ENCODE measurements around the gene PARD6A. TPM values are rescaled to one million over a fixed set of nuclear protein-coding genes. Genes with fewer than 3 reads are reported as not detected.
"Not testable (repeated sequence)": the region's sequence is repeated elsewhere in the genome, so short reads cannot be mapped to it uniquely, and the experiment has no call there.

Gene PARD6A
- total and polyA plus RNA-seq, 4 experiments from 2014 or later = 7.4 to 26.5 (median 13.3) TPM

GRCh38 chr16:67679935-67680897 lies 19.5 kb downstream of the PARD6A start:
- Mint-ChIP-seq H3K27ac (peak overlapping the region in 4 of 7 donors; percentile 14 to 76 (median 24)), H3K4me3 (no peak overlapping the region), H3K27me3 (no peaks in the 10 kb centered on the region), H3K36me3 (peaks cover 7 to 22% of the 10 kb centered on the region in 2 donors), H3K9me3 (no peaks in the 10 kb centered on the region), H3K4me1 (peaks cover 11 to 24% (median 14%) of the 10 kb centered on the region in 4 donors)
- CTCF ChIA-PET (ENCODE audit: partially characterized antibody) = interaction anchor here (0.6 to 3.3 kb wide), 5 partner anchors 7 to 159 kb away, joined by 3 to 20 read pairs (median 3); no protein-coding TSS in a partner anchor
- POLR2A ChIA-PET (ENCODE audit: partially characterized antibody) = interaction anchor here (1.1 to 2.1 kb wide), 2 partner anchors 17 to 118 kb away, joined by 3 to 6 read pairs; partner anchors contain the start of gene CTCF
- Histone ChIP-seq H3K4me1 (ENCODE audit: insufficient read depth, low read length) (peaks cover 9% of the 10 kb centered on the region), H3K4me3 (ENCODE audit: low read length in 2 of 2) (no peak overlapping the region), H3K27ac (ENCODE audit: low read depth, low read length) (no peak overlapping the region), H3K27me3 (ENCODE audit: insufficient read depth, low read length) (no peaks in the 10 kb centered on the region), H3K9me3 (ENCODE audit: control insufficient read depth in 1 of 2, low read length in 2 of 2) (no peaks in the 10 kb centered on the region), H3K36me3 (ENCODE audit: insufficient read depth, low read length) (peaks cover 3% of the 10 kb centered on the region)
- intact Hi-C loops (cut with micrococcal nuclease) = no loop called here
- no peak for DNase-seq

- CTCF ChIA-PET (ENCODE audit: partially characterized antibody) = interaction anchor here (0.8 to 3.3 kb wide), 2 partner anchors 10 to 162 kb away, joined by 3 to 20 read pairs; no protein-coding TSS in a partner anchor
- Mint-ChIP-seq H3K27ac (peak overlapping the region in 6 of 7 donors; percentile 35 to 84 (median 75)), H3K36me3 (peaks cover 7 to 24% of the 10 kb centered on the region in 2 donors)
Measured at GRCh38 chr16:67683767-67684166, 23.0 kb downstream of the PARD6A start.

GRCh38 chr16:67685388-67686112 lies 24.8 kb downstream of the PARD6A start:
- Histone ChIP-seq H3K4me1 (ENCODE audit: insufficient read depth, low read length) (peaks cover 19% of the 10 kb centered on the region), H3K27ac (ENCODE audit: low read depth, low read length) (peak overlapping the region; percentile 18), H3K27me3 (ENCODE audit: insufficient read depth, low read length) (no peaks in the 10 kb centered on the region), H3K36me3 (ENCODE audit: insufficient read depth, low read length) (peaks cover 3% of the 10 kb centered on the region), H3K4me3 (ENCODE audit: low read length in 2 of 2) (peak overlapping the region in 1 of 2 donors; percentile 18), H3K9me3 (ENCODE audit: control insufficient read depth in 1 of 2, low read length in 2 of 2) (no peaks in the 10 kb centered on the region)
- Mint-ChIP-seq H3K27me3 (no peaks in the 10 kb centered on the region), H3K27ac (peak overlapping the region; percentile 79 to 92 (median 91)), H3K36me3 (peaks cover 7 to 22% of the 10 kb centered on the region in 2 donors), H3K4me1 (peaks cover 22 to 40% (median 29%) of the 10 kb centered on the region in 4 donors), H3K4me3 (peak overlapping the region in 7 of 8 donors; percentile 21 to 77 (median 65)), H3K9me3 (no peaks in the 10 kb centered on the region)
- DNase-seq = no peak
- CTCF ChIA-PET (ENCODE audit: partially characterized antibody) = interaction anchor here (0.9 to 1.0 kb wide), 2 partner anchors 13 to 164 kb away, joined by 4 to 6 read pairs; no protein-coding TSS in a partner anchor
- intact Hi-C loops (cut with micrococcal nuclease) = no loop called here
- POLR2A ChIA-PET (ENCODE audit: partially characterized antibody) = interaction anchor here (0.6 to 1.0 kb wide), 3 partner anchors 24 to 391 kb away, joined by 3 to 4 read pairs (median 3); partner anchors contain the start of genes GFOD2 and PARD6A

More at GRCh38 chr16:67683767-67684166, 23.0 kb downstream of the PARD6A start:
- Histone ChIP-seq H3K4me1 (ENCODE audit: insufficient read depth, low read length) (peaks cover 19% of the 10 kb centered on the region), H3K27me3 (ENCODE audit: insufficient read depth, low read length) (no peaks in the 10 kb centered on the region), H3K36me3 (ENCODE audit: insufficient read depth, low read length) (peaks cover 3% of the 10 kb centered on the region), H3K27ac (ENCODE audit: low read depth, low read length) (no peak overlapping the region), H3K4me3 (ENCODE audit: low read length in 2 of 2) (no peak overlapping the region), H3K9me3 (ENCODE audit: control insufficient read depth in 1 of 2, low read length in 2 of 2) (no peaks in the 10 kb centered on the region)
- no peak for DNase-seq
- intact Hi-C loops (cut with micrococcal nuclease) = no loop called here
- POLR2A ChIA-PET (ENCODE audit: partially characterized antibody) = interaction anchor here (1.0 to 2.4 kb wide), 3 partner anchors 16 to 122 kb away, joined by 3 to 6 read pairs (median 4); partner anchors contain the start of gene CTCF
- Mint-ChIP-seq H3K4me3 (peak overlapping the region in 2 of 8 donors; percentile 1 to 26), H3K9me3 (no peaks in the 10 kb centered on the region), H3K27me3 (no peaks in the 10 kb centered on the region), H3K4me1 (peaks cover 20 to 40% (median 28%) of the 10 kb centered on the region in 4 donors)

GRCh38 chr16:67693517-67694285 lies 32.9 kb downstream of the PARD6A start:
- H3K27me3 Mint-ChIP-seq; H3K36me3 ChIP-seq (ENCODE audit: insufficient read depth, low read length); H3K4me3 ChIP-seq (ENCODE audit: low read length in 2 of 2); H3K9me3 Mint-ChIP-seq; CTCF ChIA-PET (ENCODE audit: partially characterized antibody); intact Hi-C loops (cut with micrococcal nuclease); H3K27me3 ChIP-seq (ENCODE audit: insufficient read depth, low read length); POLR2A ChIA-PET (ENCODE audit: partially characterized antibody); H3K27ac ChIP-seq (ENCODE audit: low read depth, low read length); H3K4me3 Mint-ChIP-seq; H3K9me3 ChIP-seq (ENCODE audit: control insufficient read depth in 1 of 2, low read length in 2 of 2); H3K4me1 ChIP-seq (ENCODE audit: insufficient read depth, low read length); H3K4me1 Mint-ChIP-seq; DNase-seq: not testable (repeated sequence)
- peaks cover 11 to 13% of the 10 kb centered on the region in 2 donors for H3K36me3 Mint-ChIP-seq
- H3K27ac Mint-ChIP-seq = peak overlapping the region in 4 of 7 donors; percentile 6 to 70 (median 58)

- intact Hi-C loops (cut with micrococcal nuclease) = no loop called here
- Mint-ChIP-seq H3K36me3 (peaks cover 12 to 14% of the 10 kb centered on the region in 2 donors), H3K4me1 (peaks cover 4 to 8% (median 6%) of the 10 kb centered on the region in 4 donors), H3K27ac (peak overlapping the region in 5 of 7 donors; percentile 23 to 70 (median 66)), H3K27me3 (no peaks in the 10 kb centered on the region), H3K9me3 (peaks cover 0 to 2% (median 0%) of the 10 kb centered on the region in 8 donors), H3K4me3 (no peak overlapping the region)
- H3K36me3 ChIP-seq (ENCODE audit: insufficient read depth, low read length) = no peaks in the 10 kb centered on the region
- H3K4me1 ChIP-seq (ENCODE audit: insufficient read depth, low read length) = no peaks in the 10 kb centered on the region
- H3K27me3 ChIP-seq (ENCODE audit: insufficient read depth, low read length) = no peaks in the 10 kb centered on the region
- CTCF ChIA-PET (ENCODE audit: partially characterized antibody) = no interaction called here
- no peak overlapping the region for H3K4me3 ChIP-seq (ENCODE audit: low read length in 2 of 2)
- POLR2A ChIA-PET (ENCODE audit: partially characterized antibody) = no interaction called here
- DNase-seq = no peak
- no peak overlapping the region for H3K27ac ChIP-seq (ENCODE audit: low read depth, low read length)
- H3K9me3 ChIP-seq (ENCODE audit: control insufficient read depth in 1 of 2, low read length in 2 of 2) = no peaks in the 10 kb centered on the region
Measured at GRCh38 chr16:67694611-67695010, 33.9 kb downstream of the PARD6A start.

GRCh38 chr16:67697422-67698185 lies 36.8 kb downstream of the PARD6A start:
- CTCF ChIA-PET (ENCODE audit: partially characterized antibody) = no interaction called here
- peak overlapping the region in 1 of 7 donors; percentile 22 for H3K27ac Mint-ChIP-seq

More at GRCh38 chr16:67697422-67698185, 36.8 kb downstream of the PARD6A start:
- Mint-ChIP-seq H3K4me1 (peaks cover 5 to 10% (median 6%) of the 10 kb centered on the region in 4 donors), H3K27me3 (no peaks in the 10 kb centered on the region), H3K9me3 (peaks cover 0 to 2% (median 0%) of the 10 kb centered on the region in 8 donors), H3K36me3 (peaks cover 11 to 14% of the 10 kb centered on the region in 2 donors), H3K4me3 (no peak overlapping the region)
- H3K4me3 ChIP-seq (ENCODE audit: low read length in 2 of 2) = no peak overlapping the region
- no peak for DNase-seq
- no peaks in the 10 kb centered on the region for H3K36me3 ChIP-seq (ENCODE audit: insufficient read depth, low read length)
- no peaks in the 10 kb centered on the region for H3K27me3 ChIP-seq (ENCODE audit: insufficient read depth, low read length)
- no peaks in the 10 kb centered on the region for H3K9me3 ChIP-seq (ENCODE audit: control insufficient read depth in 1 of 2, low read length in 2 of 2)
- intact Hi-C loops (cut with micrococcal nuclease) = no loop called here
- H3K4me1 ChIP-seq (ENCODE audit: insufficient read depth, low read length) = peaks cover 1% of the 10 kb centered on the region
- POLR2A ChIA-PET (ENCODE audit: partially characterized antibody) = interaction anchor here (0.6 kb wide), 1 partner anchor 18 kb away, joined by 3 read pairs; no protein-coding TSS in a partner anchor
- no peak overlapping the region for H3K27ac ChIP-seq (ENCODE audit: low read depth, low read length)

All from CD4-positive, alpha-beta memory T cell (primary cell).